HS-5 (cell line): ENCODE data around the gene TREX2.

ENCODE experiments used
- DNase-seq: peaks from one replicate; pipeline ENCODE4 v3.0.0-alpha.2; 2012; ENCODE audit warnings: low read depth

The TREX2 gene, protein sequence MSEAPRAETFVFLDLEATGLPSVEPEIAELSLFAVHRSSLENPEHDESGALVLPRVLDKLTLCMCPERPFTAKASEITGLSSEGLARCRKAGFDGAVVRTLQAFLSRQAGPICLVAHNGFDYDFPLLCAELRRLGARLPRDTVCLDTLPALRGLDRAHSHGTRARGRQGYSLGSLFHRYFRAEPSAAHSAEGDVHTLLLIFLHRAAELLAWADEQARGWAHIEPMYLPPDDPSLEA

DNA sequence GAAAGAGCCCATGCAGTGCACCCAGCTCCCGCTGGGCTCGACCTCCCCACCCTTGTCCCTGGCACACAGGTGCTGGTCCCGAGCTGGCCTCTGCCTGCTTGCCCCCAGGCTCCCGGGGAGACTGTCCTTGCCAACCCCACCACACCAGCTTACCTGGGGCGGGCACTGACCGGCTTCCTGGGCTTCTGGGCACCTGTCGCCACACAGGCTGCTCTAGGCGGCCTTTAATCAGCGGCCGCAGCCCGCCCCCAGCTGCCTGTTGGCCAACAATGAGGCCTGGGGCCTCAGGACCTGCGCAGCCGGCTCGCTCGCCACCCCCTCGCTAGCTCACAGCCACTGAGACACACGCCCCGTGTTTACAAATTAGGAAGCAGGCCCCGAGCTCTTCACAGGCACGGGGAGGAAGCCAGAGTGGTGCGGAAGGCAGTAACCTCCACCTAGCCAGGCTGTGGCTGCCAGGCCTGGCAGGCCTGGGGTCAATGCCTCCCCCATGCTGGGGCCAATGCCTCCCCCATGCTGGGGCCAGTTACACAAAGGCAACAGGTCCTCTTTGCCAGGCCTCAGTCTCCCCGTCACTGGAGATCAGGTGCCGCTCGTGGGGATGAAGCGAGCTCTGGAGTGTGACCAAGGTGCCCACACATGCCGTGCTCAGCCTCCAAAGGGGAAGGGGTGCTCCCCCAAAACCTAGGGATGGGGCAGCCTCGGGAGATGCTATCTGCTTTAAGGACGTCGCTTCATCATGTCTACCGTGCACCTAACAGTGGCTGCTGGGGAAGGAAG lies at the start of gene TREX2:
TREX2 (minus strand) TSS at position 201 of the 780 bp plus-strand sequence. CDS start 626 bp downstream, outside the sequence.
- DNase-seq, result no peak

DNA sequence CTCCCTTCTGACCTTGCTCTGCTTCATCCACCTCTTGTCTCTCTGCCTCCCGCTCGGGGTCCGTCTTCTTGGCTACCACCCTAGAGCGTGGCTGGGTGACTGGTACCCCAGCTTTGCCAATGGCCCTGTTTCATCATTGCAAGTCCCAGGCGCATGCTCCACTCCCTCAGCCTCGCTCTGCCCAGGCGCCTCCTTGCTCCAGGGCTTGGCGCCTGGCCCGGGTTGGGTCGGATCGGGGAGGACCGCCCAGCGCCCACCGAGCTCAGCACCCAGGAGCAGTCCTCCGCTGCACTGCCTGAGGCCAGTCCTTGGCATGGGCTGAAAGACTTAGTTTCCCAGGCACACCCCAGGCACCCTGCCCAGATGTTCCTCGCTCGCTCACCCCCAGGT lies 49.5 kb upstream of the TREX2 start:
- no peak for DNase-seq

DNA sequence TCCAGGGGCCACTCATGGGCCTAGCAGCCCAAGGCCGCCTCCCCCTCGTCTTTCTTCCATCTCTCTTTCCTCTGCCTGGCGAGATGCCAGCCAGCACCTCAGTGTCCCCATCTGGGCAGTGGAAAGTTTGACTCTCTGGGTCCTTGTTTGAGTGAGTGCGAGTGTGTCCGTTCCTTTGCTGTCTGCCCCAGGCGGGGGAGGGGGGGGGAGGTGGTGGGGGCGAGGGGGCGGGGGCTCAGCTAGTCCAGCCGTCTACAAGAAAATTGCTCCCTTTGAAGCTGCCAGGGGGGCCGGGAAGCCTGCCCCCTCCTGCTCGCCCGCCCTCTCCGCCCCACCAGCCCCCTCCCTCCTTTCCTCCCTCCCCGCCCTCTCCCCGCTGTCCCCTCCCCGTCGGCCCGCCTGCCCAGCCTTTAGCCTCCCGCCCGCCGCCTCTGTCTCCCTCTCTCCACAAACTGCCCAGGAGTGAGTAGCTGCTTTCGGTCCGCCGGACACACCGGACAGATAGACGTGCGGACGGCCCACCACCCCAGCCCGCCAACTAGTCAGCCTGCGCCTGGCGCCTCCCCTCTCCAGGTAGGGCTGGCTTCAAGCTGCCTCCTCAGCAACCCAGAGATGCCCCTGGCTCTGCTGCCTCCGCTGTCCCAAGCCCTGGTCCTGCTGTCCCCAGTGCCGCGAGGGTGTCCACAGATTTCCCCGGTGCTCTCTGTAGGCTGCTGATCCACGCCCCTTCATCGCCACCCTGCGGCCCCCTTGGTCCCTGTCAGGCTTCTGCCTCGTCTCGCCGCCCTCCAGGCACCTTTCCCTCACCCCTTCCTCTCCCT lies 48.9 kb upstream of the TREX2 start, which contains the start of gene BGN:
BGN (plus strand) TSS at position 440 of the 821 bp plus-strand sequence. CDS start 9,652 bp downstream, outside the sequence.
- DNase-seq, result no peak

DNA sequence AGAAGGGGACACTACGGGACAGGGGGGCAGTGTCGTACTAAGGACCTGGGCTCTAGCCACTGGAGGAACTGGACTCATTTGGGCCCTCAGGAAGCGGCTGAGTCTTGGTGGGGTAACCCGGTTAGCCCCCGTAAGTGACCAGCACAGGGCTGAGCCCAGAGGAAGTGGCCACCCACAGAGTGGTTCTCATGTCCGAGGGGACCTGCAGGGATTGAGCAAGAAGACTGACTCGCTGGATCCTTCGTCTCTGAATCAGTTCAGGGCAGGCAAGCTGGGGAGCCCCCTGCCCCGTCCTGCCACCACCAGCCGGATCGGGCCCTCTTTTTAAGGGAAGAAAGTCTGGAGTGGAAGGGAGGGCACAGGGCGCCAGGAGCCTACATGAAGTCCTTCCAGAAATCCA lies 48.2 kb upstream of the TREX2 start:
- DNase-seq, result no peak

DNA sequence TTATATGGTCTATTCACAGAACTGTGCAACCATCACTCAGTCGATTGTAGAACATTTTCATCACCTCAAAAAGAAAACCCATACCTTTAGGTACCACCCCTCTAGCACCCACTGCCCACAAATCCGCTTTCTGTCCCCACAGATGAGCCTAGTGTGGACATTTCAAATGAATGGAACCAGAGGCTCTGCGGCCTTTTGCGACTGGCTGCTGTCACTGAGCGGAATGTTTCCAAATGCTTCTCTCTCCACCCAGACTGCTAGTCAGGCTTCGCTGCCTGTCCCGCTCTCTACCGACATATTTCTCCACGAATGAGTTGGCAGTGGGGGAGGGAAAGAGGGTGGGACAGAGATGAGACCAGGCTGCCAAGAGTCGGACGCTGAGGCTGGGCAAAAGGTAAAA lies 47.2 kb upstream of the TREX2 start:
- no peak for DNase-seq

DNA sequence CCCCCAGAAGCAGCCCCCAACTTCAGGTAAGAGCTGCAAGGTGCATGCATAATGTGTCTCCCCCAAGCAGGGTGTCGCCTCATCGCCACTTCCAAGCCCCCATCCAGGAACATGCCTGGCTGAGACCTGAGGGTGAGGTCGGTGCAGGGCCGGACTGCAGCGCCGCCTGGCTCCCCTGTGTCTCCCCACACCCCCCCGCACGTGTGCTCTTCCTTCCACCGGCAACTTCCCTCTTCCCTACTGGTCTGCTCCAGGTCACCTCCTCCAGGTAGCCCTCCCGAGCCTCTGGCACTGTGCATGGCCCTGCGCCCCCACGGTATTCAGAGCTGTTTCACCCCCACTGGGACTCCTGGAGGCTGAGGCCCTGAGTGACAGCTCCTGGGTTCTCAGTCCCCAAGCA lies 46.7 kb upstream of the TREX2 start:
- no peak for DNase-seq

DNA sequence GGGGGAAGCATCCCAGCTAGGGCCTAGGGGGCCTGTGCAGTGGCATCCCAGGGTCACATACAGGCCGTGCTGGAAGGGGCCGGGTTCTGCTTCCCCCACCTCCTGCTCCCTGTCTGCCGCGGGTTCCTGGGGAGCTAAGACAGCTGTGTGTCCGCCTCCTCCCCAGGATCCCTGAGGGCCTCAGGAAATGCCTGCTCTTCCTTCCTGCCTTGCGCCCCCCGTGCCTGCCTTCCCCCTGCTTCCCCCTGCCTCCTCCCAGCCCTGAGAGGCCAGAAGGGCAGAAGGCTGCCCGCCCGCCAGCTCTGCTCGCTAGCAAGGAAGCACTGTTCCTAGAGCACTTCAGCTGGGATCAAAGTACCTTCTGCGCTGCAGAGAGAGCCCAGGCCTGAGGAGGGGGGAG lies 46.1 kb upstream of the TREX2 start:
- no peak for DNase-seq

DNA sequence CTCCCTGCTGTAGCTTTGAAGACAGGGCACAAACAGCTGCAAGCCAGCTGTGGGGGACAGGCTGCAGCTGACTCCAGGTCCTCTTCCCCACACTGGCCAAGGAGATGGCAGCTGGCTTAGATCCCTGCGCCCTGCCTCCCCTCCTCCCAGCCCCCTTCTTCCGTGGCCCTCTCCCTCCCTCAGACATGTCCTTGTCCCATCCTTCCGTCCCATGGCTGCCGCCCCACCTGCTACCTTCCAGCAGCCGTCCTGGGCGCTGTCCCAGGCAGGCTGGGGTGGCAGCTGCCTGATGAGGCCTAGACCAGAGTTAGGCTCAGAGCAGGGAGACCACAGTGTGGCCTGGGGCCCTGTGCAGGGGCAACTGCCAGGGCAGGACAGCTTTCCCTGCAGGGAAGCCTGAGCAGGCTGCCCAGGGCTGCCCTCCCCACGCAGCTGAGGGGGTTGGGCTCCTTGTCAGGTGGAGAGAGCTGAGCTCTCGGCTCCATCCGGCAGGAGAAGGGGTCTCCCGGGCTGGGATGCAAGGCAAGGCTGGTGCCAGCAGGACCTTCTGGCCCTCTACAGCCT lies 45.6 kb upstream of the TREX2 start:
- no peak for DNase-seq

DNA sequence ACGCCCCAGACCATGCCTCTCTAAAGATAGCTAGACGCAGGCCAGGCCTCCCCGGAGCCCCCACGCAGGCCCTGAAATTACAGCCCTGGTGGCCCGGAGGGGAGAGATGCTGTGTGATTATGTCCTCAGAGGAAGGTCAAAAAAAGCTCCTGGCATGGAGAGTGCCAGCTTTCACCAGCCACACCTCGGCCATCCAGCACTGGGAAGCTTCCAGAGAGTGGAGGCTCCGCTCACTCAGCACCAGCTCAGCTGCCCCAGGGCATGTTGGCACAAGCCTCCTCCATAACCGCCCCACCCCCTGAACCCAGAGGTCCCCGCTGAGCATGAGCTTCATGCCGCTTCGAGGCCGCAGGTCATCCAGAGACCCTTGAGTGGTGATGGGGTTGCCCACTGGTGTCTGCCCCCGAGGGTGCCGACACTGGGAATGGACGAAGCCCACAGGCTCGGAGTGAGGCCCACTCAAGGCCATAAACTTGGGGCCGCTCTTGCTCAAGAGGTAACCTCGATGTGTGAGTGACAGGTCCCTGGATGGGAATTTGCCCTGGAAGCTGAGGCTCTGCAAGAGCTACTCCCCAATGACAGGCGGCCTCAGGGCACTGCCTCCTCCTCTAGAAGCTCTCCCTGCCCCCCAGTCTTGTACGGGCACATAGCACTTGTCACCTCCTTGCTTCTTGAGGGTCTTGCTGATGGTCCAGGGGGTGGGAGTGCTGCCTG lies 44.5 kb upstream of the TREX2 start:
- no peak for DNase-seq

DNA sequence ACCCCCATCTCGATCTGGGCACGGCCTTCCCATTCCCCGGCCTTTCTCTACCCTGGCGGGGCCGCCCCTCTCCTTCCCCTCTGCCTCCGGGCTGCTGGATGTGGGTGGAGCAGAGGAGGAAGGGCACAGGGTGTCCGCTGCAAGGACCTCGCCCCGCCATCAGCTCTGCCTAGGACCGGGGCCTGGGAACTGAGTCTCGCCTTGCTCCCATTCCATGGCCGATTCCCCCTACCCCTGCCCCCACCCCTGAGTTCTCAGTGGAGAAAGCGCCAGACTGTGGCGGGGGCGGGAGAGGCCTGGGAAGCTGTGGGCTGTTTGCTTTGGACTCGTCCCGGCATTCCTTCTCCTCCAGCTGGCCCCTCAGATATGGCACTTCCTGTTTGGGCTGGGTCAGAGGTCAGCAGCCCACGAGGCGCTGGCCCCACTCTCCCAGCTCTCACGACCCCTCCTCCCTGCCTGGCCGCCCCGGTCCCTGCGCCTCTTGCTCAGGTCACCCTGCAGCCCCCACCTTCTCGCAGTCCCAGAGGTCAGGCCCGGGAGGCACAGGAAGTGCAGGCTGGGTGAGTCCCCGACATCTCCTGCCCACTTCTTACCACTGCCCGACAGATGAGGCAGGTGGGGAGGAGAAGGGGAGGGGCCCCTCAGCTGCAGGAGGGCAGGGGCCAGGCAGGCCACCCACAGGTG lies 42.5 kb upstream of the TREX2 start:
- no peak for DNase-seq

DNA sequence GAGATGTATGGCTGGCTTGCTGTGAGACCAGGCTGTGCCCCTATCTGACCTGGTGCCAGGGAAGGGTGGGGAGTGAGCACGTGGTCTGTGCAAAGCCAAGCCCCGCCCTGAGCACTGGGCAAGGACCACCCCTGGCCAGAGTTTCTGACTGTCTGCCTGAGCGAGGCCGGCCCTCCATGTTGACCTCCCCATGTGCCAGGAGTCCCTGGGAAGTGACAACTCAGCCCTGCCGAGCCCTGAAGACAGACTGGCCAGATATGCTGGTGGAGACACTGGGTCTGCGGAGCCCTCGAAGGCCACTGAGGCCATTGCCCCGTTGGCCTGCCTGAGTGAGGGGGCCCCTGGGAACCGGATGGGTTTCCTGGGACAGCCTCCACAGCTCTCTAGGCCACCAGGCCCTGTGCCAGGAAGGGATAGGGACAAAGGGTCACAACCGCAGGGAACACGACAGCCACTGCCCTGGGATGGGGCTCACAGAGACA lies 41.8 kb upstream of the TREX2 start:
- no peak for DNase-seq

DNA sequence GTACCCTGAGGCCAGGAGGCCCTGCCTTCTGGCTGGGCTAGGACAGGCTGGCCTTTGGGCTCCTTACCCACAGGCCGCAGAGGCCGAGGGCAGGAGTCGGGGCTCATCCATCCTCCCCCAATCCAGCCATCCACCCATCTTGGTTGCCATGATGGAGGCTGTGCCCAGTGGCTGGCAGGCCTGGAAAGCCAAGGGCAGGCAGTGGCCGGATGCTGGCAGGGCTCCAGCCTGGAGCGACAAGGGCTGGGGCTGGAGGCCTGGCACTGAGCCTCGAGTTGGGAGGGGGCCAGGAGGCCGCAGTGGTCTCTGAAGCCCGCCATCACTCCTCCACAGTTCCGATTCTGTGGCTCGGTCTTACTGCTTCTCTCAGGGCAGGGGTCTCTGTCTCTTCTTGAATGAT lies 40.3 kb upstream of the TREX2 start:
- DNase-seq, result no peak

DNA sequence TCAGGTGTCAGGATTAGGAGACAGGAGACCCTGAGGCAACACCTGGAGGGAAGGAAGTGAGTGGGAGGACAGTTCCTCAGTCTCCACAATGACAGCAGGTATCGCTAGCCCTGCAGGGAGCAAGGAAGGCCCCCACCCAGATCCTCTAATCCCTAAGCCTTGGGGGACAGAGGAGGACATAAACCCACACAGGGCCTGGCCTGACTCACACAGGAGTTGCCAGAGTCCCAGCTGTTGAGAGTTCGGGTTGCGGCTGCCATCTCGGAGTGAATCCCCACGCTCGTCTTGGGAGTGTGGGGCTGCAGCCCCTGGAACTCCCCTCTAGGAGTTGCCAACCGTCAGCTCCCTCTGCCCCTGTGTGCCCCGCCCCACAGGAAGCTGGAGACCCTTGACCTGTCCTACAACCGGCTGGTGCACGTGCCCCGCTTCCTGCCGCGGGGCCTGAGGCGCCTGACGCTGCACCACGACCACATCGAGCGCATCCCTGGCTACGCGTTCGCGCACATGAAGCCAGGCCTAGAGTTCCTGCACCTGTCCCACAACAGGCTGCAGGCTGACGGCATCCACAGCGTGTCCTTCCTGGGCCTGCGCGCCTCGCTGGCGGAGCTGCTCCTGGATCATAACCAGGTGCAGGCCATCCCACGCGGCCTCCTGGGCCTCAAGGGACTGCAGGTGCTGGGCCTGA lies 39.7 kb upstream of the TREX2 start:
- no peak for DNase-seq

DNA sequence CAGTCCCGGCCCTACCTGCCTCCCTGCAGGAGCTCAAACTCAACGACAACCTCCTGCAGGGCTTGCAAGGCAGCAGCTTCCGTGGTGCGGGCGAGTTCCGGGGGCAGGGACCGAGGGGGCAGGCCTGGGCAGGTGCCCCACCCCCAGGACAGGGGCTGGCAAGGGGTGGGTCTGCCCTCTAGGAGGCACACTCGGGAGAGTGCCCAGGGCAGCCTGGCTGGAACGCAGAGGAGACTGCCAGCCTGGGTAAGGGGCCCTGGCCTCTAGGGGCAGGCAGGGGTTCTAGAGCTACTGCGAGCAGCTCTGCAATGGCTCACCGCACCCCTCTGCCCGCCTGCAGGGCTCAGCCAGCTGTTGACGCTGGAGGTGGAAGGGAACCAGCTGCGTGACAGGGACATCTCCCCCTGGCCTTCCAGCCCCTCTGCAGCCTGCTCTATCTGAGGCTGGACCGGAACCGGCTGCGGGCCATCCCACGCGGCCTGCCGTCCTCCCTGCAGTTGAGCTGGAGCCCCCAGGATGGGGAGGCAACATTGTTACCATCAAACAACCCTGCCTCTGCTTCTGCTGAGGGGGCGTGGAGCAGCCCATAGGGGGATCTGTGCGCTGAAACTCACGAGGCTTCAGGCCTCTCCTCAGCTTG lies 36.6 kb upstream of the TREX2 start:
- no peak for DNase-seq

DNA sequence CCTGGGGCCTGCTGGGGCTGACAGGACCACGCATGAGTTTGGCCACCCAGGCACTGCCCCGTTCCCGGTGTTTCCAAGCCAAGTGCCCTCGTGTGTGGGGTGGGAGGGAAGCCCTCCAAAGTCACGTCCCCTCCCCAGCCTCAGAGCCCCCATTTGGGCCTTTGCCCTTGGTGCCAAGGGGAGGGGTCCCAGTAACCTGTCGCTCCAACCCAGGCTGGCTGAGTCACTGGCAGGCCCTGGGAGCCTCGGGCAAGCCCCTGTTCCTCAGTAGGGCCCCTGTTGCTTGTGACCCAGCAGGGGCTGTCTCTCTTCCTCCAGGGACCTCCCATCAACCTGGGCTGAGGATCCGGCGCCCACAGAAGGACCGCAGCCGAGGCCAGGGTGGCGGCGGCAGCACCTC lies 35.2 kb upstream of the TREX2 start:
- DNase-seq, result no peak

DNA sequence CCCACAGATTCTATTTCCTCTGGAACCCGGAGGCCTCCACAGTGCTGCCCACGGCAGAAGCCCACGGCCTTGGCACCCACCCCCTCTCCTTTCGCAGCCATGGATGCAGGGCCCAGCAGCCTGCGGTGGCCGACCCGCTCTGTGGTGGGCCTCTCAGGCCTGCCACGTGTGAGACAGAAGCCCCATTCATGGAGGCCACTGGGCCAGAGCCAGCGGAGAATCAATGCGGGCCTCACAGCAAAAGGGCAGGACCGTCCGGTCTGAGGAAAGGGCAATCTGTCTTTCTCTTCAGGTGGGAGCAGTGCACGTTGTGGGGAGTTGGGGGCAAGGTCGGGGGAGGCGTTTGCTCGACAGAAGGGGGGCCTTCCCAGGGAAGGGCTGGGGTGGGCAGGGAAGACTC lies 32.9 kb upstream of the TREX2 start:
- DNase-seq, result no peak

DNA sequence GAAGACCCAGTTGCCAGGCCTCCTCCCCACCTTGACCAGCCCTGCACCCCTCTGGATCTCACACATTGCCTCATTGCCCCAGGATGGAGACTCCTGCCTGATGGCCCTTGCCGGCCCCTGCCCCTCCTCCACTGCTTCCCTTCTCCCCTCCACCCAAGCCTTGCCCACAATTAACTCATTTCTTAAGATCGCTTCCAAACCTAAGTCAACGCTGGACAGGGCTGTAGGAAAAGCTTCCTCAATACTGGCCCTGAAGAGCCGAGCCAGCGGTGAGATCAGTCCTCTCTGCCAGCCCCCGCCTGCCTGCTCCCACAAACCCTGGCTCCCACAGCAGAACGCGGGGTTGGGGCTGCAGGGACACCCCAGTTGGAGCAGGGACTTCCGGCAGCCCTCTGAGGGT lies 32.0 kb upstream of the TREX2 start:
- no peak for DNase-seq

DNA sequence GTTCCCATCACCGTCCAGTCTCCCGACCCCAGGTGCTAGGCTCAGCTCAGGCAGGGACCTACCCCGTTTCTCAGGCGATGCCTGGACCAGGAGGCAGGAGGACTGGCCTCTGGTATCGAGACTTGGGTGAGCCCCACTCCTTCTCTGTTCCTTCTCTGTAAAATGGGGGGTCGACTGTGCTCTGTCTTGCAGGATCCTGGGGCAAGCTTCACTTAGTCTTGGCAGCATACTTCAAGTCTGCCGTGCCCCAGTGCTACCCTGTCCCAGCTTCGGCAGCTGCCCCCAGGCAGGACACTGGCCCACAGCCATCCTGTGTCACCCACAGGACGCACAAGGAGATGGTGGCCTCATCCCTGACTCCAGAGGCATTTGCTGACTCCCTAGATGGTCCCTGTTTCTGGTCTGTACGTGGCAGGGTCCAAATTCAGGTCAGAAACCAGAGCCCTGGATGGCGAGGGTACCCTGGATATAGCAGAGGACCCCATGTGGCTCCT lies 31.6 kb upstream of the TREX2 start:
- no peak for DNase-seq

DNA sequence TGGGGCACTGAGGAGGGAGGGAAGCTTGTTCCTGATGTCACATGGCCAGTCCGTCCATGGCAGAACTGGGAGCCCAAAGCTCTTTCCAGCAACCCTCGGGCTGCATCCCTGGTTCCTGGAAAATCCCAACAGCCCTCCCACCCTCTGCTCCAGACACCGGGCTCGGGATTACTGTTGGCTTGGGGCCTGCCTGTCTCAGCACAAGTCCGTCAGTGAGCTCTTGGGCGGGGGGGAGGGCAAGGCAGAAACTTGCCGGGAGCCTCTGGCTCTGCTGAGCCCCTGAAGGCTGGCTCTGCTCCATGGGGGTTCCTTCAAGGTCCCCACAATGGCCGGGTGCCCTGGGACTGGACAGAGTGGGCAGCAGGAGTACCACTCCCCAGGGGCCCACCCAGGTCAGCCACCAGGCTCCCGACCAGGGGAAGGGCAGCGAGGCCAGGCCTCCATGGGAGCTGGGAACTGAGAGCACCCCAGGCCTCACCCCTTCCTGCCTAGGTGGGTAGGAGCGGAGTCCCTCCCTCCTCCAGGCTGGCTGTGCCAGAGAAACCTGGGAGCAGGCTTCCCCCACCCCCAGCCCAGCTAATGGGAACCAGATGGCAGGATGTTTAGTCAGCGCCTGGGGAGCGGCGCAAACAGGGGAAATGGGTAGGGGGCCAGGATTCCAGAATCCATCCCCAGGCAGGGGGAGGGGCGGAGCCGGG lies 31.0 kb upstream of the TREX2 start:
- no peak for DNase-seq
